ENCODE measurements around the gene PAGE5.

The PAGE5 gene, protein sequence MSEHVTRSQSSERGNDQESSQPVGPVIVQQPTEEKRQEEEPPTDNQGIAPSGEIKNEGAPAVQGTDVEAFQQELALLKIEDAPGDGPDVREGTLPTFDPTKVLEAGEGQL

GRCh38 chrX:55220119-55220794, at the start of gene PAGE5:
TSS of gene PAGE5 (plus strand) at chrX:55220346. CDS start at chrX:55221383, 1,037 bp downstream.
- DNase-seq, result no peak

DNA sequence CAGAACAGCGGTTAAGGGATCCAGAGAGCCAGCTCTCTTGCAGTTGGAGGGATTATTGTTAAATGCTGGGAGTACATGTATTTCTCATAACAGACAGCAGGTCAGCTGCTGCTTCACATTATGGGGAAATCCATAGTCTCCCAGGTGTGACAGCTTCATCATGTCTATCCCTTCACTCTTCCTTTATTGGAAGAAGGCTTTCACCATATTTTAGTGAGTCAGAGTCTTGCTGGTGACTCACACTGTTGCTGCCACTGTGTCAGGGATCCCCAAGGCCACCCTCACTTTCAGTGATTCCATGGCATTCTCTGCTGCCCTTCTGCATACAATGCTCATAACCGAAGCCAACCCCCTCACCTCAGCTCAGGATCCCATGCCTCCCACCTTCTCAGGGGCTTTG, 32.9 kb upstream of the PAGE5 start:
- no peak for DNase-seq

GRCh38 chrX:55196688-55197087, 23.5 kb upstream of the PAGE5 start:
- no peak for DNase-seq

GRCh38 chrX:55201930-55202579, 18.1 kb upstream of the PAGE5 start:
- DNase-seq, result no peak

GRCh38 chrX:55206162-55206941, 13.8 kb upstream of the PAGE5 start:
- no peak for DNase-seq

GRCh38 chrX:55210931-55211677, 9.0 kb upstream of the PAGE5 start:
- DNase-seq, result no peak

- no peak for DNase-seq
These were observed 6.8 kb upstream of the PAGE5 start for GRCh38 chrX:55213381-55213780.

DNA sequence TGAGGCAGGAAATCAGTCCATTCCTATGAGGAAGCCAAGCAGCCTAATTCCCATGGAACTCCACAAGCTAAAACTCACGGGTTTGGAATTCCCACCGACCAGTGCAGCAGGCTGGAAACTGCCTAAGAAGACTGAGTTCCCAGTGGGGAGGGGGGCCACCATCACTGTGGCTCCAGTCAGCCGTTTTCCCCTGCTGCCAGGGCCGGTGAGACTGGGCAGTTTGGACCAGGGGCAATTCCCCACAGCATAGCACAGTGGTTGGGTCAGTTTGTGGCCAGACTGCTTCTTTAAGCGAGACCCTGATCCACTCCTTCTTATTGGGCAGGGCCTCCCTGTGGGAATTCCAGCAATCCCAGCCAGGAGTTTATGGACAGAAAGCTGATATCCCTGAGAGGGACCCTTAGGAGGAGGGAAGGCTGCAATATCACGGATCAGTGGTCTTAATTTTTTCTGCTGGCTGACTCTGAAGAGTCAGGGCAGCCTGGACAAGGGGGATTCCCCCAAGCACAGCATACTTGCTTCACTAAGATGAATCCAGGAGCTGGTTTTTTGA, 20.7 kb downstream of the PAGE5 start:
- no peak for DNase-seq

DNA sequence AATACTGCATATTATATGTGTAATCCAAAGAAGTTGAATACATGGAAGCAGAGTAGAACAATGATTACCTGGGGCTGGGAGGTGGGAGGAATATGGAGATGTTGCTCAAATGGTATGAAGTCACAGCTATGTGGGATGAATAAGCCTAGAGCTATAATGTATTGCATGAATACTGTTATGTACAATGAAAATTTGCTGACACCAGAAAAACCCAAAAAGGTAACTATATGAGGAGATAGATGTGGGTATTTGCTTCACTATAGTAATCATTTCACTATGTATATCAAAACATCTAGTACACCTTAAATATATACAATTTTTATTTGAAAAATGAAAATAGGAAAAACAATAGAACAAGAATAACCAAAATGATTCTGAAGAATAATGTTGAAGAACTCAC, 33.4 kb downstream of the PAGE5 start:
- DNase-seq, result no peak

DNA sequence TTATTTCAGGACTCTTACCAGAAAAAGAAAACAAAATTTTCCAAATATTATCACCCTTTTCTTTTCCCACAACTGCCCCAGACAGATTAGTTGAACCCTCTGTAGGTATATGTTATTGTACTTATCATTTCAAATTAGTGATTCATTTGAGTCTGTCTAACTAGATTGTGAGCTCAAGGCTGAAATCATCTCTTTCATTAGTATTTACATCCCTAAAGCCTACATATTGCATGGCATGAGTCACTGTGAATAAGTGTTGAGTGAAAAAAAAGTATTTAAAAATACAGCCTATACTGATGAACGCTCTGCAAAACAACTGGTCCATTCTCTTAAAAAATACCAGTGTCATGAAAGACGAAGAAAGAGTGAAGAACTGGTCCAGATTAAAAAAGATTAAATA, 40.7 kb downstream of the PAGE5 start:
- no peak for DNase-seq

DNA sequence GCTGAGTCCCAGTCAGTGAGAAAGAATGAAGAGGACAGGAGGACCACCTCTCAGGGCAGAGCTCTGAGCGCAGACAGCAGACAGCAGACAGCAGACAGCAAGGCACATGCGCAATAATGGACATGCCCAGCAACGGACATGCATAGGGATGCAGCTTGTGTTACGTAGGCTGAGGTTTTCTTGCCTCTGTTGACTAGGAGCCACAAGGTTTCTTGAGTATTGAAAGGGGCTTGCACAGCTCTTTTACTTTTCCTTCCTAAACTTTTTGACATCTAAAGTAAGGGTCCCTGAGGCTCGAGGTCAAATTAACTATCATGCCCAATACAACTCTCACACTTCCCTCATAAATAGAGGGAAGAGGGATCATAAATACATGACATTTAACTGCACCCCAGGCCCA, 44.7 kb downstream of the PAGE5 start, which contains the start of gene PAGE3:
PAGE3 (minus strand) TSS at position 101 of the 400 bp plus-strand sequence. CDS start 1,013 bp downstream, outside the sequence.
- DNase-seq, result no peak
